Body of pancreas (tissue), 4 donors: ENCODE results near the gene DCAF10.

Experiments
- CTCF ChIP-seq, 7 experiments: fragments of 450-650 bp in 4 of 7; fragments of 200-600 bp in 3 of 7; sonication (generic) in 3 of 7; IDR thresholded peaks; one replicate each; pipeline ENCODE4 v1.5.1; 2016 to 2019; ENCODE audit warnings: antibody characterized with exemption in 7 of 7
- POLR2A ChIP-seq, 3 donors: fragments of 450-650 bp; IDR thresholded peaks; one replicate each; pipeline ENCODE4 v1.6.1; 2016; ENCODE audit warnings: antibody characterized with exemption in 3 of 3, mild to moderate bottlenecking in 2 of 3

DNA sequence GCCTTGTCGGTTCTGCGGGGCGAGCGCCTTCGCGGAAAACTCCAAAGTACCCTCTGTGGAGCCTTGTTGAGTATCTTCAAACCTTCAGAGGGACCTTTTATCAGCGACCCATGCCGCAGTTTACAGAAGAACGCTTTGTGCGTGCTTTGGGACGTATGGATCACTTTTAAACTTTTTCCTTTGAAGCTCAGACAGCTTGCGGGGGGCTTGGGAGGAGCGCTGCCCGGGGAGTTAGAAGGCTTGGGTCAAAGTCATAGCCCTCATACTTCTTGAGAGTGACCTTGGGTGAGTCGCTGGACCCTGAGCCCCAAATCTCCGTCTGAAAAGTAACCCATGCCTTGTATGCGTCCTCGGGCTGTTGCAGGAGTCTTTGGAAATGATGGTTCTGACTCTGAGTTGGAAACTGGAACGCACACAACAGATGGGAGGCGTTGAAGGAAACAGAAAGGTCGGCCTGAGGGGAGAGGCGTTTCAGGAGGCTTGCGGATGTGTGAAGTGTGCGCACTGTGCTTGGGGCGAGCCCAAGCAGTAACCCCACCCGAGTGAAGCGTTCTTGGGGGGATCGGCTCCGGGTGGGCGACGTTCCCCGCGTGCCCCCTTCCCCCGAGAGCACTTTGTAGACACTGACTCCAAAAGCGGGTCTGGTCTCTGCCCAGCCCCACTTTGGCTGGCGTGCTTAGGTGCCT lies 104.0 kb downstream of the DCAF10 start:
- TF ChIP-seq CTCF (IDR thresholded peaks at IDR 0.05), result no peak
- TF ChIP-seq POLR2A (IDR thresholded peaks at IDR 0.05), result peak in 1 of 3 donors; percentile 26
